ENCODE measurements around the gene OR52W1. TPM values are rescaled to one million over a fixed set of nuclear protein-coding genes. Genes with fewer than 3 reads are reported as not detected.

OR52W1 gene, protein sequence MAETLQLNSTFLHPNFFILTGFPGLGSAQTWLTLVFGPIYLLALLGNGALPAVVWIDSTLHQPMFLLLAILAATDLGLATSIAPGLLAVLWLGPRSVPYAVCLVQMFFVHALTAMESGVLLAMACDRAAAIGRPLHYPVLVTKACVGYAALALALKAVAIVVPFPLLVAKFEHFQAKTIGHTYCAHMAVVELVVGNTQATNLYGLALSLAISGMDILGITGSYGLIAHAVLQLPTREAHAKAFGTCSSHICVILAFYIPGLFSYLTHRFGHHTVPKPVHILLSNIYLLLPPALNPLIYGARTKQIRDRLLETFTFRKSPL
- not detected for total RNA-seq

DNA sequence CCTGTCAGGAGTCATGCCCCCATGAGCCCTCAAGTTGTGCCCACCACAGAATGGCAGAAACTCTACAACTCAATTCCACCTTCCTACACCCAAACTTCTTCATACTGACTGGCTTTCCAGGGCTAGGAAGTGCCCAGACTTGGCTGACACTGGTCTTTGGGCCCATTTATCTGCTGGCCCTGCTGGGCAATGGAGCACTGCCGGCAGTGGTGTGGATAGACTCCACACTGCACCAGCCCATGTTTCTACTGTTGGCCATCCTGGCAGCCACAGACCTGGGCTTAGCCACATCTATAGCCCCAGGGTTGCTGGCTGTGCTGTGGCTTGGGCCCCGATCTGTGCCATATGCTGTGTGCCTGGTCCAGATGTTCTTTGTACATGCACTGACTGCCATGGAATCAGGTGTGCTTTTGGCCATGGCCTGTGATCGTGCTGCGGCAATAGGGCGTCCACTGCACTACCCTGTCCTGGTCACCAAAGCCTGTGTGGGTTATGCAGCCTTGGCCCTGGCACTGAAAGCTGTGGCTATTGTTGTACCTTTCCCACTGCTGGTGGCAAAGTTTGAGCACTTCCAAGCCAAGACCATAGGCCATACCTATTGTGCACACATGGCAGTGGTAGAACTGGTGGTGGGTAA lies at the start of gene OR52W1:
Gene OR52W1 (plus strand): TSS at position 51 of the 637 bp plus-strand sequence. CDS start 0 bp downstream, at position 51.
- no peak for TF ChIP-seq POLR2AphosphoS5 (IDR thresholded peaks at IDR 0.05)
- TF ChIP-seq POLR2A (IDR thresholded peaks at IDR 0.05): no peak
- TF ChIP-seq, protein P1, sequence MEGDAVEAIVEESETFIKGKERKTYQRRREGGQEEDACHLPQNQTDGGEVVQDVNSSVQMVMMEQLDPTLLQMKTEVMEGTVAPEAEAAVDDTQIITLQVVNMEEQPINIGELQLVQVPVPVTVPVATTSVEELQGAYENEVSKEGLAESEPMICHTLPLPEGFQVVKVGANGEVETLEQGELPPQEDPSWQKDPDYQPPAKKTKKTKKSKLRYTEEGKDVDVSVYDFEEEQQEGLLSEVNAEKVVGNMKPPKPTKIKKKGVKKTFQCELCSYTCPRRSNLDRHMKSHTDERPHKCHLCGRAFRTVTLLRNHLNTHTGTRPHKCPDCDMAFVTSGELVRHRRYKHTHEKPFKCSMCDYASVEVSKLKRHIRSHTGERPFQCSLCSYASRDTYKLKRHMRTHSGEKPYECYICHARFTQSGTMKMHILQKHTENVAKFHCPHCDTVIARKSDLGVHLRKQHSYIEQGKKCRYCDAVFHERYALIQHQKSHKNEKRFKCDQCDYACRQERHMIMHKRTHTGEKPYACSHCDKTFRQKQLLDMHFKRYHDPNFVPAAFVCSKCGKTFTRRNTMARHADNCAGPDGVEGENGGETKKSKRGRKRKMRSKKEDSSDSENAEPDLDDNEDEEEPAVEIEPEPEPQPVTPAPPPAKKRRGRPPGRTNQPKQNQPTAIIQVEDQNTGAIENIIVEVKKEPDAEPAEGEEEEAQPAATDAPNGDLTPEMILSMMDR (IDR thresholded peaks at IDR 0.05): no peak
- intact Hi-C loops (cut with DNase I; ENCODE audit: low total_unique reads): no loop called here
- no peaks in the 10 kb centered on the region for H3K36me3 ChIP-seq
- no peaks in the 10 kb centered on the region for H3K27me3 ChIP-seq
- H3K4me1 ChIP-seq: no peaks in the 10 kb centered on the region
- H3K9me3 ChIP-seq: no peaks in the 10 kb centered on the region
- no peak for DNase-seq (ENCODE audit: low spot score in 2 of 2)
- no peak within 1 kb of the TSS for H3K27ac ChIP-seq
- H3K4me3 ChIP-seq: no peak within 1 kb of the TSS

DNA sequence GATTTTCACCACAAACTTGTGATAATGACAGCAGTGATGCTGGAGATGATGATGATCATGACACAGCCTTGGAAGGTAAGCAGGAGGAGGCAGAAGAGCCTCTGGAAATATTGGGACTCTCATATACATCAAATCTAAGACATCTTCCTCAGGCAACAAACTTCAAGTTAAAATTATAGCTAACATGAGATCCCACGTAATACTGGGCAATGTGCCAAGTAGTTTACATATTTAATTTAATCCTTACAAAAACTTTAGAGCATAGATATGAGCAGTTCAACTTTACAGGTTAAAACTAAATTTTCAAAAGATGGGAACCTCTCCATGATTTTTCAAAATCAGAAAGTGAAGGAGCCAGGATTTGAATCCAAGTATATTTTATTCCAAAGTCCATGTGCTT lies 47.9 kb upstream of the OR52W1 start:
- DNase-seq (ENCODE audit: low spot score in 2 of 2): no peak
- no peak overlapping the region for H3K27ac ChIP-seq
- intact Hi-C loops (cut with DNase I; ENCODE audit: low total_unique reads): no loop called here

DNA sequence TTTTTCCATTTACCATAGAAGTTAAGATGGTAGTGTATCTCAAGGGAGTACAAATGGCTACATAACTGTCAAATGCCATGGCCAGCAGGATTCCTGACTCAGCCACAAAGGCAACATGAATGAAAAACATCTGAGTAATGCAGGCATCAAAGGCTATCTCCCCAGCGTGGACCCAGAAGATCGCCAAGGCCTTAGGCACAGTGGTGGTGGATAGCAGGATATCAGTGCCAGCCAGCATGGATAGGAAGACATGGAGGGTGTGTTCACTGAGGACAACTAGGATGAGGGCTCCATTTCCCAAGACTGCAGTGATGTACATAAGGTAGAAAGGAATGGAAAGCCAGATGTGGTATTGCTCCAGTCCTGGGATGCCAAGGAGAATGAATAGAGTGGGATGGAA lies 46.9 kb upstream of the OR52W1 start:
- Histone ChIP-seq H3K9me3 (no peaks in the 10 kb centered on the region), H3K36me3 (no peaks in the 10 kb centered on the region), H3K27me3 (no peaks in the 10 kb centered on the region), H3K27ac (no peak overlapping the region), H3K4me1 (no peaks in the 10 kb centered on the region), H3K4me3 (no peak overlapping the region)
- TF ChIP-seq, protein P1 (IDR thresholded peaks at IDR 0.05): no peak
- TF ChIP-seq POLR2A (IDR thresholded peaks at IDR 0.05): no peak
- no peak for TF ChIP-seq POLR2AphosphoS5 (IDR thresholded peaks at IDR 0.05)
- intact Hi-C loops (cut with DNase I; ENCODE audit: low total_unique reads): no loop called here
- DNase-seq (ENCODE audit: low spot score in 2 of 2): no peak

More for the DNA sequence above, 47.9 kb upstream of the OR52W1 start:
- H3K36me3 ChIP-seq: no peaks in the 10 kb centered on the region
- no peak for TF ChIP-seq POLR2AphosphoS5 (IDR thresholded peaks at IDR 0.05)
- TF ChIP-seq, protein P1 (IDR thresholded peaks at IDR 0.05): no peak
- no peak for TF ChIP-seq POLR2A (IDR thresholded peaks at IDR 0.05)
- H3K9me3 ChIP-seq: no peaks in the 10 kb centered on the region
- no peaks in the 10 kb centered on the region for H3K4me1 ChIP-seq
- H3K4me3 ChIP-seq: no peak overlapping the region
- H3K27me3 ChIP-seq: no peaks in the 10 kb centered on the region

DNA sequence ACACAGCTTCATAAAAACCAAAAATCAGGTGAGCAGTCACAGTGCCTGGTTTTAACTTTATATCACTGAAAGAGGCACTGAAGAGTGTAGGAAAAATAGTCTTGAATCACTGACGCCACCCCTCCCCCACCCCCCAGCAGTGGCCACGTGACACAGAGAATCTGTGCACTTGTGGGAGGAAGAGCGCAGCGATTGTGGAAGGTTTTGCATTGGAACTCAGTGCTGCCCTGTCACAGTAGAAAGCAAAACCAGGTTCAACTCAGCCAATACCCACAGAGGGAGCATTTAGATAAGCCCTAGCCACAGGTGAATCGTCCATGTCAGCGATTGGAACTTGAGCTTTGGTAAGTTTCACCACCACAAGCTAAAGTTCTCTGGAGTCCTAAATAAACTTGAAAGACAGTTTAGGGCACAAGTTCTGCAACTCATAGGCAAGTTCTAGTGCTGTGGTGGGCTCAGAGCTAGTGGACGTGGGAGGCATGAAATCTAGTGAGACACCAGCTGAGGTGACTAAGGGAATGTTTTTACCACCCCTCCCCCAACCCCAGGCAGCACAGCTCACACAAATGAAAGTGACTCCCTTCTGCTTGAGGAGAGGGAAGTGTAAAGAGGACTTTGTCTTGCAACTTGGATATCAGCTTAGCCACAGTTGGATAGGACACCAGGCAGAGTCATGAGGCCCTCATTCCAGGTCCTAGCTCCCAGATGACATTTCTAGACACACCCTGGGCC lies 42.2 kb upstream of the OR52W1 start:
- Histone ChIP-seq H3K4me1 (no peaks in the 10 kb centered on the region), H3K4me3 (no peak overlapping the region), H3K27me3 (no peaks in the 10 kb centered on the region), H3K36me3 (no peaks in the 10 kb centered on the region), H3K9me3 (no peaks in the 10 kb centered on the region), H3K27ac (no peak overlapping the region)
- intact Hi-C loops (cut with DNase I; ENCODE audit: low total_unique reads): no loop called here
- no peak for DNase-seq (ENCODE audit: low spot score in 2 of 2)
- TF ChIP-seq POLR2A (IDR thresholded peaks at IDR 0.05): no peak
- TF ChIP-seq POLR2AphosphoS5 (IDR thresholded peaks at IDR 0.05): no peak
- TF ChIP-seq, protein P1 (IDR thresholded peaks at IDR 0.05): no peak

DNA sequence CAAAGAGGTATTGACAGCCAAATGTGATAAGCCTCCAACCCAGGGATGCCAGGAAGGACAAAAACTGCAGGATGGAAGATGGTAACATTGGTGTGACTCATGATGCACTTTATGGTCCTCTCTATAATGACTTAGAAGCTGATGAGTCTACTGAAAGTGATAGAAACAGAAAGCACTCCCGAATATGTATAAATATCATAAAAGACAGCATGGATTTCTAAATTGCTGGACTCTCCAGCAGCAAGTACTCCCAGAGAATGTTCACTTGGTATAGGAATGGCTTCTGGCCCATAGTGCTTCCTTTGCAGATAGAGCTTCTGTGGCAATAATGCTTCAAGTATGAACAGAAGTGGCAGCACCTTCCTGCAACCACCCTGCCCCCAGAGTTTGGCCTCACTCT lies 28.8 kb upstream of the OR52W1 start, which contains the start of gene OR52B2:
Gene OR52B2 (minus strand): TSS at position 101 of the 400 bp plus-strand sequence. CDS start 0 bp downstream, at position 101.
- no peak for DNase-seq (ENCODE audit: low spot score in 2 of 2)
- Histone ChIP-seq H3K4me1 (no peaks in the 10 kb centered on the region), H3K9me3 (peaks cover 0 to 4% of the 10 kb centered on the region in 2 donors), H3K4me3 (no peak within 1 kb of the TSS), H3K36me3 (no peaks in the 10 kb centered on the region), H3K27me3 (no peaks in the 10 kb centered on the region), H3K27ac (no peak within 1 kb of the TSS)
- intact Hi-C loops (cut with DNase I; ENCODE audit: low total_unique reads): no loop called here
- TF ChIP-seq, protein P1 (IDR thresholded peaks at IDR 0.05): no peak
- no peak for TF ChIP-seq POLR2A (IDR thresholded peaks at IDR 0.05)
- TF ChIP-seq POLR2AphosphoS5 (IDR thresholded peaks at IDR 0.05): no peak

All from breast epithelium (tissue), 4 donors.